Measurements from ENCODE around the gene SH3BP2.
A peak's percentile ranks its signal among the peaks of the same experiment; 100 is the strongest.

Gene SH3BP2

GRCh38 chr4:2886622-2887021 is 93.7 kb downstream of the SH3BP2 start:
- no peak for DNase-seq

GRCh38 chr4:2887343-2887742 is 94.5 kb downstream of the SH3BP2 start:
- no peak for DNase-seq

GRCh38 chr4:2888886-2889285 is 96.0 kb downstream of the SH3BP2 start:
- peak in 1 of 2 donors; percentile 48 for DNase-seq
